MM.1S (cell line): ENCODE measurements around the gene RPTOR.

Experiments used
- DNase-seq: peaks from one replicate; pipeline ENCODE4 v3.0.0-alpha.2; 2015
- H2AFZ ChIP-seq: fragments of 300-600 bp; sonication (generic); 2 replicates; pipeline ENCODE4 v1.6.0; 2016; ENCODE audit warnings: antibody characterized with exemption, low read length
- H3F3A ChIP-seq: fragments of 300-600 bp; sonication (generic); 2 replicates; pipeline ENCODE4 v1.6.1; 2016; ENCODE audit warnings: mild to moderate bottlenecking, antibody characterized with exemption, low read length, moderate library complexity, mixed read lengths; ENCODE audit not compliant: insufficient read depth
- H3K27ac ChIP-seq: fragments of 300-600 bp; sonication (generic); 2 replicates; pipeline ENCODE4 v1.5.1; 2016; ENCODE audit warnings: mild to moderate bottlenecking, low read length
- H3K27me3 ChIP-seq: fragments of 300-600 bp; sonication (generic); replicated peaks from 2 replicates; pipeline ENCODE4 v1.6.0; 2016; ENCODE audit warnings: low read length; ENCODE audit not compliant: insufficient read depth
- H3K36me3 ChIP-seq: fragments of 300-600 bp; sonication (generic); replicated peaks from 2 replicates; pipeline ENCODE4 v1.6.1; 2016; ENCODE audit warnings: mild to moderate bottlenecking, low read length, mixed read lengths; ENCODE audit not compliant: insufficient read depth
- H3K4me1 ChIP-seq: fragments of 300-600 bp; sonication (generic); 2 replicates; pipeline ENCODE4 v1.6.1; 2016; ENCODE audit warnings: low read length, mixed read lengths
- H3K4me2 ChIP-seq: fragments of 300-600 bp; sonication (generic); 2 replicates; pipeline ENCODE4 v1.6.0; 2016; ENCODE audit warnings: low read depth, low read length
- H3K4me3 ChIP-seq: fragments of 300-600 bp; sonication (generic); 2 replicates; pipeline ENCODE4 v1.5.1; 2016; ENCODE audit warnings: low read length, mixed read lengths
- H3K79me2 ChIP-seq: fragments of 300-600 bp; sonication (generic); 2 replicates; pipeline ENCODE4 v1.6.1; 2016; ENCODE audit warnings: mixed run types, low read length, mixed read lengths
- H3K9ac ChIP-seq: fragments of 300-600 bp; sonication (generic); 2 replicates; pipeline ENCODE4 v1.6.1; 2016; ENCODE audit warnings: low read length, mixed read lengths
- H3K9me2 ChIP-seq: fragments of 300-600 bp; sonication (generic); replicated peaks from 2 replicates; pipeline ENCODE4 v1.6.1; 2016; ENCODE audit warnings: mild to moderate bottlenecking, low read length, mixed read lengths; ENCODE audit not compliant: insufficient read depth
- H3K9me3 ChIP-seq: fragments of 300-600 bp; sonication (generic); replicated peaks from 2 replicates; pipeline ENCODE4 v1.6.1; 2016; ENCODE audit warnings: mild to moderate bottlenecking, low read length, mixed read lengths; ENCODE audit not compliant: insufficient read depth
- H4K20me1 ChIP-seq: fragments of 300-600 bp; sonication (generic); 2 replicates; pipeline ENCODE4 v1.6.1; 2016; ENCODE audit warnings: mild to moderate bottlenecking, low read length, moderate library complexity, mixed read lengths; ENCODE audit not compliant: insufficient read depth
- EZH2 ChIP-seq: fragments of 300-600 bp; sonication (generic); optimal IDR thresholded peaks from 2 replicates; pipeline ENCODE3; 2017; ENCODE audit warnings: low read depth, mild to moderate bottlenecking, antibody characterized with exemption, low read length, mixed read lengths
- EZH2phosphoT487 ChIP-seq: fragments of 300-600 bp; sonication (generic); IDR thresholded peaks from 2 replicates; pipeline ENCODE4 v1.6.1; 2018; ENCODE audit warnings: antibody characterized with exemption, low read length
- TF ChIP-seq, protein P1 (sequence below): fragments of 300-600 bp; sonication (generic); IDR thresholded peaks from 2 replicates; pipeline ENCODE4 v1.5.1; 2016; ENCODE audit warnings: antibody characterized with exemption, low read length, mixed read lengths

Gene RPTOR

DNA sequence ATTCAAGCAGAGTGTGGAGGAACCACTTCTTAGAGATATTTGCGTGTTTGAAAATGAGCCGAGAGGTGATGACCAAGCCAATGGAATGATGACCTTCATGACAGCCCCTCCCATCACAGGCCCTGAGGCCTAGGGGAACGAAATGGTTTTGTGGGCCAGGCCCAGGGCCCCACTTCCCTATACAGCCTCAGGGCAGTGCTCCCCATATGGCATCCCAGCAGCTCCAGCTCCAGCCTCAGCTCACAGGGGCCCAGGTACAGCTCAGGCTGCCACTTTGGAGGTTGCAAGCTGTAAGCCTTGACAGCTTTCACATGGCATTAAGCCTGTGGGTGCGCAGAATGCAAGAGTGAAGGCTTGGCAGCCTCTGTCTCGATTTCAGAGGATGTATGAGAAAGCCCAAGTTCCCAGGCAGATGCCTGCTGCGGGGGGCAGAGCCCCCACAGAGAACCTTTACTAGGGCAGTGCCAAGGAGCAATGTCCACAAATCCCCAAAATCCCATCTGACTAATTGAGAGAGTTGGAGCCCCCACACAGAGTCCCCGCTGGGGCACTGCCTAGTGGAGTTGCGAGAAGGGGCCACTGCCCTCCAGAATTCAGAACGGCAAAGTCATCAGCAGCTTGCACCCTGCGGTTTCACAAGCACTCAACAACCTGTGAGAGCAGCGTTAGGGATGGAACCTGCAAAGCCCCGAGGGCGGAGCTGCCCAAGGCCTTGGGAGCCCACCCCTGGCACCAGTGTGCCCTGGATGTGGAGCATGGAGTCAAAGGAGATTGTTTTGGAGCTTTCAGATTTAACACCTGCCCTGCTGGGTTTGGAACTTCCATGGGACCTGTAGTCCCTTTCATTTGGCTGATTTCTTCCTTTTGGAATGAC is 468.2 kb downstream of the RPTOR start:
- Histone ChIP-seq H3K36me3 (no peaks in the 10 kb centered on the region), H3K4me3 (no peak overlapping the region), H2AFZ (no peak overlapping the region), H3K79me2 (no peaks in the 10 kb centered on the region), H3K9me2 (no peaks in the 10 kb centered on the region), H3F3A (no peaks in the 10 kb centered on the region), H3K4me1 (peaks cover 3% of the 10 kb centered on the region; the same call in 1 of the 2 replicates), H4K20me1 (no peaks in the 10 kb centered on the region), H3K9ac (no peak overlapping the region), H3K9me3 (no peaks in the 10 kb centered on the region), H3K4me2 (no peak overlapping the region), H3K27me3 (peaks cover 7% of the 10 kb centered on the region), H3K27ac (no peak overlapping the region)
- DNase-seq, result no peak
- no peak for TF ChIP-seq EZH2
- TF ChIP-seq, protein P1, sequence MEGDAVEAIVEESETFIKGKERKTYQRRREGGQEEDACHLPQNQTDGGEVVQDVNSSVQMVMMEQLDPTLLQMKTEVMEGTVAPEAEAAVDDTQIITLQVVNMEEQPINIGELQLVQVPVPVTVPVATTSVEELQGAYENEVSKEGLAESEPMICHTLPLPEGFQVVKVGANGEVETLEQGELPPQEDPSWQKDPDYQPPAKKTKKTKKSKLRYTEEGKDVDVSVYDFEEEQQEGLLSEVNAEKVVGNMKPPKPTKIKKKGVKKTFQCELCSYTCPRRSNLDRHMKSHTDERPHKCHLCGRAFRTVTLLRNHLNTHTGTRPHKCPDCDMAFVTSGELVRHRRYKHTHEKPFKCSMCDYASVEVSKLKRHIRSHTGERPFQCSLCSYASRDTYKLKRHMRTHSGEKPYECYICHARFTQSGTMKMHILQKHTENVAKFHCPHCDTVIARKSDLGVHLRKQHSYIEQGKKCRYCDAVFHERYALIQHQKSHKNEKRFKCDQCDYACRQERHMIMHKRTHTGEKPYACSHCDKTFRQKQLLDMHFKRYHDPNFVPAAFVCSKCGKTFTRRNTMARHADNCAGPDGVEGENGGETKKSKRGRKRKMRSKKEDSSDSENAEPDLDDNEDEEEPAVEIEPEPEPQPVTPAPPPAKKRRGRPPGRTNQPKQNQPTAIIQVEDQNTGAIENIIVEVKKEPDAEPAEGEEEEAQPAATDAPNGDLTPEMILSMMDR, result no peak
- no peak for TF ChIP-seq EZH2phosphoT487

- Histone ChIP-seq H3K9me3 (no peaks in the 10 kb centered on the region), H3F3A (no peaks in the 10 kb centered on the region), H3K9me2 (no peaks in the 10 kb centered on the region), H3K27ac (no peak overlapping the region), H3K79me2 (no peaks in the 10 kb centered on the region), H3K4me3 (no peak overlapping the region), H2AFZ (no peak overlapping the region), H3K36me3 (no peaks in the 10 kb centered on the region), H3K9ac (no peak overlapping the region), H3K4me1 (peaks cover 11% of the 10 kb centered on the region), H3K4me2 (no peak overlapping the region), H4K20me1 (no peaks in the 10 kb centered on the region), H3K27me3 (peaks cover 8% of the 10 kb centered on the region; the same call in 1 of the 2 replicates)
- no peak for DNase-seq
- TF ChIP-seq, protein P1, result no peak
- no peak for TF ChIP-seq EZH2phosphoT487
These were observed 469.0 kb downstream of the RPTOR start for GRCh38 chr17:81013642-81014041.

- H3K27me3 ChIP-seq, result peaks cover 9% of the 10 kb centered on the region; the same call in 1 of the 2 replicates
- no peak for TF ChIP-seq EZH2
- TF ChIP-seq, protein P1, result no peak
- no peak for TF ChIP-seq EZH2phosphoT487
- no peaks in the 10 kb centered on the region for H3K79me2 ChIP-seq
- H4K20me1 ChIP-seq, result no peaks in the 10 kb centered on the region
- H3K9me2 ChIP-seq, result no peaks in the 10 kb centered on the region
- H2AFZ ChIP-seq, result no peak overlapping the region
- H3K4me3 ChIP-seq, result no peak overlapping the region
- no peak overlapping the region for H3K27ac ChIP-seq
- no peaks in the 10 kb centered on the region for H3K36me3 ChIP-seq
- no peaks in the 10 kb centered on the region for H3F3A ChIP-seq
- no peak overlapping the region for H3K4me2 ChIP-seq
- no peaks in the 10 kb centered on the region for H3K9me3 ChIP-seq
- H3K9ac ChIP-seq, result no peak overlapping the region
- H3K4me1 ChIP-seq, result peaks cover 11% of the 10 kb centered on the region
- no peak for DNase-seq
These were observed 470.5 kb downstream of the RPTOR start for GRCh38 chr17:81015136-81015535.
